GM19467 (cell line): ENCODE results near the gene ATP13A4.

ENCODE experiments used
- ATAC-seq: cut with Tn5 transposase; IDR thresholded peaks from one replicate; pipeline ENCODE4 v1.9.1; 2021; ENCODE audit warnings: mild to moderate bottlenecking, moderate library complexity; ENCODE audit not compliant: unreplicated experiment

ATP13A4 gene

GRCh38 chr3:193400304-193400703 is 154.4 kb downstream of the ATP13A4 start:
- ATAC-seq, result no peak

- ATAC-seq, result no peak
Measured at GRCh38 chr3:193396451-193397244, 158.0 kb downstream of the ATP13A4 start.

- no peak for ATAC-seq
Measured at GRCh38 chr3:193391902-193392301, 162.8 kb downstream of the ATP13A4 start.

GRCh38 chr3:193389335-193389734 is 165.4 kb downstream of the ATP13A4 start:
- ATAC-seq, result no peak

GRCh38 chr3:193388361-193388760 is 166.3 kb downstream of the ATP13A4 start:
- no peak for ATAC-seq

GRCh38 chr3:193387596-193387995 is 167.1 kb downstream of the ATP13A4 start:
- no peak for ATAC-seq

GRCh38 chr3:193378706-193379105 is 176.0 kb downstream of the ATP13A4 start, which contains the start of gene ATP13A5:
Gene ATP13A5 (minus strand): TSS chr3:193378753. CDS start chr3:193378725, 28 bp downstream.
- no peak for ATAC-seq

- no peak for ATAC-seq
Measured at GRCh38 chr3:193377591-193377990, 177.1 kb downstream of the ATP13A4 start.

GRCh38 chr3:193375614-193376013 is 179.1 kb downstream of the ATP13A4 start:
- no peak for ATAC-seq

- no peak for ATAC-seq
Measured at GRCh38 chr3:193372783-193373182, 181.9 kb downstream of the ATP13A4 start.

GRCh38 chr3:193367868-193368267 is 186.8 kb downstream of the ATP13A4 start:
- ATAC-seq, result no peak

- ATAC-seq, result no peak
Measured at GRCh38 chr3:193357291-193357690, 197.4 kb downstream of the ATP13A4 start.

GRCh38 chr3:193354423-193354822 is 200.3 kb downstream of the ATP13A4 start:
- ATAC-seq, result no peak
